PFSK-1 (cell line): ENCODE measurements around the gene PPM1H.

Source experiments
- FOXP2 ChIP-seq: optimal IDR thresholded peaks from 2 replicates; pipeline ENCODE3; 2011; ENCODE audit warnings: borderline replicate concordance, control low read depth, inconsistent platforms; ENCODE audit not compliant: insufficient read depth; ENCODE audit errors: extremely low read length, extremely low read depth
- POLR2AphosphoS5 ChIP-seq: IDR thresholded peaks from 2 replicates; pipeline ENCODE4 v1.6.1; 2012; ENCODE audit warnings: low read depth, mild to moderate bottlenecking, control low read depth, low read length, moderate library complexity
- SIN3A ChIP-seq: IDR thresholded peaks from 2 replicates; pipeline ENCODE4 v1.6.1; 2012; ENCODE audit warnings: mild to moderate bottlenecking, low read length, moderate library complexity, borderline replicate concordance; ENCODE audit not compliant: insufficient read depth
- TAF1 ChIP-seq: IDR thresholded peaks from 2 replicates; pipeline ENCODE4 v1.6.1; 2012; ENCODE audit warnings: low read length, control low read depth, borderline replicate concordance; ENCODE audit not compliant: insufficient read depth
- TF ChIP-seq, protein P1 (sequence below), 2 experiments: IDR thresholded peaks; 2 replicates each; pipeline versions ENCODE4 v1.6.1 to v1.8.0; 2011 to 2012; ENCODE audit warnings: low read depth in 2 of 2, low read length in 2 of 2, control low read depth in 1 of 2, inconsistent platforms in 1 of 2, mild to moderate bottlenecking in 1 of 2, moderate library complexity in 1 of 2; ENCODE audit not compliant: insufficient read depth in 1 of 2

PPM1H gene

DNA sequence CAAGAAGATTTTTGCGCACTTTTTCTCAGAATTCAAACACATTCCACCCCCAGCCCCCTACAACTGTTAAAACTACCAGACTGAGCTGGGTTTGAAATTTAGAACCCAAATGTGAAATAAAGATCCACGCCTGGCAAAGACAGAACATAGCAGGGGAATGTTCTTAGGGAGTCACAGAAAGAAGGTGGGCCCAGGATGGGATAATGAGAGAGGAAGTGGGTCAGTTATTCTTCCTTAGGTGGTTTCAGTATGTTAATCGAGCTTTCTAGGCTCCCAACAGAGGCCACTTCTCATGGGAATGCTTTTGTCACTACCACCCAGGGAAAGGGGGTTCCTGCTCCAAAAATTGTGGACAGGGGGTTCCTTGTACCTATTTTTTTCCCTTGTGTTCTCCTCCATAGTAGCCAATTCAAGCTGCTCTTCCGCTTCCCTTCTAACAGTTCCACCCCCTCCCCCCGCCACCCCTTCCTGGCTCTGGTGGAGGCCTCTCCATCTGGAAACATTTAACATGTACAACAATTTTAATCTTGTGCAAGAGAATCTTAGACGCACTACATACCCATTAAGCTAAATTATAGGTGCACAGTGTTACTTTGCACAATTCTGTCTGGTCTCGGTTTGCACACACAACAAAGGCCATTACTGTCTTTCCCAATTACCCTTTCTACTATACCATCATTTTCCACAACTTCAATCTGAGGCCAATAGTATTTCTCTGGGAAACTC is 250.2 kb downstream of the PPM1H start:
- no peak for TF ChIP-seq TAF1
- TF ChIP-seq POLR2AphosphoS5: peak; percentile 44; the same call in 1 of the 2 replicates

DNA sequence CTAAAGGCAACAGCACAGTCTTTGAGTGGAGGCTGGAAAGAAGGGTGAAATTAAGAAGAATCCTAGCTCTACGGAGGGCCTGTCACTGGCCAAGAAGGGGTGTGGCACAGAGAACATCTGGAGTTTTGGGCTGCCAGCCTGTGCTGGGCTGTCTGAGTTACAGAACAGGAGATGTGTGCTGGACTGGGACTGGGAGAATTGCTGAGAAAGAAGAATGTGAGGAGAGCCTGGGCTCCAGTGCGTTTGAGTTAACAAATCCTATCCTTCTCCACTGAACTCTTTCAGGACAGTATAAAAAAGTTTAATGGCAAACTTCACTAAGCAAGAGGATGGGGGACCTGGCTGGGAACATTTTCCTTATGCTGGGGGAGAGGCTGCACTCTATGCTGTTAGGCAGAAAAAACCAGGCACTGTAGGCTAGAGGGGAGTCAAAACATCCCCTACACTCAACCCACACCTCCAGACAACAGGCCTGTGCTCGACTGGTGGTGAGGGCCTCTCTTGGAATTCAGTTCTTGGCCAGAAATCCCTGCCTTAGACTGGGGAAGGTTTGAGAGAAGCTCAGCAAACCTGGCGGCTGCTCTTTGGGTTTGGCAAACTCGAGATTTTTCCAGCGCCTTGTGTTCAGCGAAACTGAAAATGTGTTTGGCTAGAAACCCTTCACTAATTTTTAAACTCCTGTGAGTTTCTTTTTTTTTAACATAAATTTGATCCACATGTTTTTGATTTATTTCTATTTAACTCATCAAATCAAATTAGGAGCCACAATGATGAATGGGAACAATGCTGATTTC is 251.0 kb downstream of the PPM1H start:
- TF ChIP-seq POLR2AphosphoS5: no peak
- TF ChIP-seq TAF1: no peak
- no peak for TF ChIP-seq FOXP2
- TF ChIP-seq, protein P1, sequence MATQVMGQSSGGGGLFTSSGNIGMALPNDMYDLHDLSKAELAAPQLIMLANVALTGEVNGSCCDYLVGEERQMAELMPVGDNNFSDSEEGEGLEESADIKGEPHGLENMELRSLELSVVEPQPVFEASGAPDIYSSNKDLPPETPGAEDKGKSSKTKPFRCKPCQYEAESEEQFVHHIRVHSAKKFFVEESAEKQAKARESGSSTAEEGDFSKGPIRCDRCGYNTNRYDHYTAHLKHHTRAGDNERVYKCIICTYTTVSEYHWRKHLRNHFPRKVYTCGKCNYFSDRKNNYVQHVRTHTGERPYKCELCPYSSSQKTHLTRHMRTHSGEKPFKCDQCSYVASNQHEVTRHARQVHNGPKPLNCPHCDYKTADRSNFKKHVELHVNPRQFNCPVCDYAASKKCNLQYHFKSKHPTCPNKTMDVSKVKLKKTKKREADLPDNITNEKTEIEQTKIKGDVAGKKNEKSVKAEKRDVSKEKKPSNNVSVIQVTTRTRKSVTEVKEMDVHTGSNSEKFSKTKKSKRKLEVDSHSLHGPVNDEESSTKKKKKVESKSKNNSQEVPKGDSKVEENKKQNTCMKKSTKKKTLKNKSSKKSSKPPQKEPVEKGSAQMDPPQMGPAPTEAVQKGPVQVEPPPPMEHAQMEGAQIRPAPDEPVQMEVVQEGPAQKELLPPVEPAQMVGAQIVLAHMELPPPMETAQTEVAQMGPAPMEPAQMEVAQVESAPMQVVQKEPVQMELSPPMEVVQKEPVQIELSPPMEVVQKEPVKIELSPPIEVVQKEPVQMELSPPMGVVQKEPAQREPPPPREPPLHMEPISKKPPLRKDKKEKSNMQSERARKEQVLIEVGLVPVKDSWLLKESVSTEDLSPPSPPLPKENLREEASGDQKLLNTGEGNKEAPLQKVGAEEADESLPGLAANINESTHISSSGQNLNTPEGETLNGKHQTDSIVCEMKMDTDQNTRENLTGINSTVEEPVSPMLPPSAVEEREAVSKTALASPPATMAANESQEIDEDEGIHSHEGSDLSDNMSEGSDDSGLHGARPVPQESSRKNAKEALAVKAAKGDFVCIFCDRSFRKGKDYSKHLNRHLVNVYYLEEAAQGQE (IDR thresholded peaks at IDR 0.05; ENCODE audit: insufficient read depth in 1 of 2, low read depth in 2 of 2, low read length in 2 of 2): no peak
- no peak for TF ChIP-seq SIN3A

DNA sequence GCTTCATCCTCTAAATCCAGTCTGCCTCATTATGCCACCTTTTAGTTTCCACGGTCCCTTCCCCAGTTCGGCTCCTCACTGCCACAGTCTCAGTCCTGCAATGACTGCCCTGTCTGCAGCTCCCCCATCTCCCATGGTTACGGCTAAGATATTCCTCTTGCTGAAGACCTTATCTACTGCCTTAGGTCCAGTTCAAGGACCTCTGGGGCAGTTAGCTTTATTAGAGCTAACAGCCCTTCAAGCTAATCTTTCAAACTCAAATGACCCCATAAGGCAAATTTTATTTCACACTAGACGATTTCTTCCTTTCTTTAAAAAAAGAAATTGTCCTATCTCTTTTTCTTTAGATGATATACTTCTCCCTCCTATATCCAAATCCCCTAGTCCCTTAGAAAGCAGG is 253.6 kb downstream of the PPM1H start:
- TF ChIP-seq, protein P1 (IDR thresholded peaks at IDR 0.05; ENCODE audit: insufficient read depth in 1 of 2, low read depth in 2 of 2, low read length in 2 of 2): no peak
- no peak for TF ChIP-seq TAF1
- no peak for TF ChIP-seq FOXP2
- TF ChIP-seq SIN3A: no peak
- no peak for TF ChIP-seq POLR2AphosphoS5

DNA sequence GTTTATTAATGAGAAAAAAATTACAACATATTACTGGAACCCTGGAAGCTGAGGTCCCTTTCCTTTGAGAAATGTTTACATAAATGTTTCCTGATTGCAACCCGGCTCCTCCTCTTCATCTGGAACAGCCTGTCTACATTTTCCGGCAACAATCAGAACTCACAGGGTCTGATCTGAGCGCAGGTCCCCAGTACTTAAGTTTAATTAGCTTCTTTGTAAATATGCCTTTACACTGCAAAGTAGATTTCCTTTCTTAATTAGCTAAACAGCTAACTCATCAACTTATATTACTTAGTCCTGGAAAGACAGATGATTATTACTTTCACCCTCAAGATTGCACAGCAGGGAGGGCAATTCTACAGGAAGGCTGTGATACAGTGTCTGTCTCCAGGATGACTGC is 255.3 kb downstream of the PPM1H start:
- TF ChIP-seq FOXP2 (no peak), POLR2AphosphoS5 (no peak), SIN3A (no peak), TAF1 (no peak)
- TF ChIP-seq, protein P1 (IDR thresholded peaks at IDR 0.05; ENCODE audit: insufficient read depth in 1 of 2, low read depth in 2 of 2, low read length in 2 of 2): no peak

DNA sequence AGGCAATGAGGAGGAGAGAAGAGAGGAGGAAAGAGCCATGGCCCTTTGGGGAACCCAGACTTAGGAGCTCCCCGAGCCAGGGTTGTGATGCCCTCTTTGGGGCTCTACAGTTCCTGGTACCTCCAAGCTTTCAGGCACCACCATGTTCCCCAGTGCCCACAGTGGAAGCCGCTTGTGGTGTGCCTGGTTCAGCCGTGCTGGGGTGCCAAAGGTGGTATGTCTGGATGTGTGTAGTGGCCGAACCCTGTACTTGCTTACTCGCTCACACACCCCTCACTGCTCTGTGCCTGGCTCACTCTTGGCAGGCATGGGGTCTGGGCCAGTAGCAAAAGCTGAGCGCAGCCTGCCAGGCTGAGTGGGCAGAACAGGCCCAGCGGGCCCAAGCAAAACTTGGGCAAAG is 257.6 kb downstream of the PPM1H start:
- TF ChIP-seq TAF1 (no peak), SIN3A (no peak), POLR2AphosphoS5 (no peak), FOXP2 (no peak)
- TF ChIP-seq, protein P1 (IDR thresholded peaks at IDR 0.05; ENCODE audit: insufficient read depth in 1 of 2, low read depth in 2 of 2, low read length in 2 of 2): no peak
